Mammary epithelial cell (primary cell): ENCODE measurements around the gene LDB1.

Experiments
- EZH2 ChIP-seq: IDR thresholded peaks from 2 replicates; pipeline ENCODE4 v1.6.1; 2012; ENCODE audit warnings: low read length, inconsistent platforms, borderline replicate concordance
- TF ChIP-seq, protein P1 (sequence below), 2 donors: IDR thresholded peaks in 1 of 2; conservative IDR thresholded peaks in 1 of 2; 2 replicates each; pipeline ENCODE4 v1.5.1; 2011 to 2012; ENCODE audit warnings: inconsistent platforms in 2 of 2, low read length in 2 of 2, mild to moderate bottlenecking in 2 of 2, control low read depth in 1 of 2, low read depth in 1 of 2; ENCODE audit not compliant: insufficient read depth in 1 of 2; ENCODE audit errors: extremely low read depth in 1 of 2

DNA sequence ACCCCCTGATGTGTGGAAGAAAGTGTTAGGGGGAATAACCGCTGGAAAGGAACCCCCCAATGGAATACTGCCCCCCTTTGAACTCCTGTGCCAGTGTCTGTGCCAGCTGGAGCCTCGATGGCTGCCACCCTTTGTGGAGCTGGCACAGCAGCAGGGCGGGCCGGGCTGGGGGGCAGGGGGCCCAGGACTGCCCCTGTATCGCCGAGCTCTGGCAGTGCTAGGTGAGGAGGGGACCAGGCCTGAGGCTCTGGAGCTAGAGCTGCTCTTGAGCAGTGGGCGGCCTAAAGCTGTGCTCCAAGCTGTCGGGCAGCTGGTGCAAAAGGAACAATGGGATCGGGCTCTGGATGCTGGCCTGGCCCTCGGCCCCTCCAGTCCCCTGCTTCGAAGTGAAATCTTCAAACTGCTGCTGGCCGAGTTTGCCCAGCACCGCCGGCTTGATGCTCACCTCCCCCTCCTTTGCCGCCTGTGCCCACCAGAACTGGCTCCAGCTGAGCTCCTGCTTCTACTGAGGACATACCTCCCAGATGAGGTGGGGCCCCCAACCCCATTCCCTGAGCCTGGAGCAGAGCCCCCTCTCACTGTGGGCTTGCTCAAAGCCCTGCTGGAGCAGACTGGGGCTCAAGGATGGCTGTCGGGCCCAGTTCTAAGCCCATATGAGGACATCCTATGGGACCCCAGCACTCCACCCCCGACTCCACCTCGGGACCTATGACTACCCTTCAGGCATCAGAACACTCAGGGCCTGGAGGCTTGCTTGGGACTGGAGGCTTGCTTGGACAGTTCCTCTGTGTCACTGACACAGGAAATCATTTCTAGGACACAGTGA is 52.9 kb downstream of the LDB1 start:
- TF ChIP-seq, protein P1, sequence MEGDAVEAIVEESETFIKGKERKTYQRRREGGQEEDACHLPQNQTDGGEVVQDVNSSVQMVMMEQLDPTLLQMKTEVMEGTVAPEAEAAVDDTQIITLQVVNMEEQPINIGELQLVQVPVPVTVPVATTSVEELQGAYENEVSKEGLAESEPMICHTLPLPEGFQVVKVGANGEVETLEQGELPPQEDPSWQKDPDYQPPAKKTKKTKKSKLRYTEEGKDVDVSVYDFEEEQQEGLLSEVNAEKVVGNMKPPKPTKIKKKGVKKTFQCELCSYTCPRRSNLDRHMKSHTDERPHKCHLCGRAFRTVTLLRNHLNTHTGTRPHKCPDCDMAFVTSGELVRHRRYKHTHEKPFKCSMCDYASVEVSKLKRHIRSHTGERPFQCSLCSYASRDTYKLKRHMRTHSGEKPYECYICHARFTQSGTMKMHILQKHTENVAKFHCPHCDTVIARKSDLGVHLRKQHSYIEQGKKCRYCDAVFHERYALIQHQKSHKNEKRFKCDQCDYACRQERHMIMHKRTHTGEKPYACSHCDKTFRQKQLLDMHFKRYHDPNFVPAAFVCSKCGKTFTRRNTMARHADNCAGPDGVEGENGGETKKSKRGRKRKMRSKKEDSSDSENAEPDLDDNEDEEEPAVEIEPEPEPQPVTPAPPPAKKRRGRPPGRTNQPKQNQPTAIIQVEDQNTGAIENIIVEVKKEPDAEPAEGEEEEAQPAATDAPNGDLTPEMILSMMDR (conservative IDR thresholded peaks at IDR 0.05 in 1 of 2, IDR thresholded peaks at IDR 0.05 in 1 of 2; ENCODE audit: extremely low read depth in 1 of 2, insufficient read depth in 1 of 2, low read depth in 1 of 2, low read length in 2 of 2): no peak
- TF ChIP-seq EZH2: no peak
